Embryonic facial prominence (tissue), 1 donor: ENCODE measurements around the gene GIPC3.
A peak's percentile ranks its signal among the peaks of the same experiment; 100 is the strongest.
"Not testable (repeated sequence)": the region's sequence is repeated elsewhere in the genome, so short reads cannot be mapped to it uniquely, and the experiment has no call there.

ENCODE experiments used
- DNase-seq: peaks from one replicate; pipeline ENCODE4 v3.0.0-alpha.2; 2016; ENCODE audit errors: extremely low spot score

Gene GIPC3

GRCh38 chr19:3576696-3577443, 8.4 kb upstream of the GIPC3 start:
- DNase-seq = peak; percentile 59

DNA sequence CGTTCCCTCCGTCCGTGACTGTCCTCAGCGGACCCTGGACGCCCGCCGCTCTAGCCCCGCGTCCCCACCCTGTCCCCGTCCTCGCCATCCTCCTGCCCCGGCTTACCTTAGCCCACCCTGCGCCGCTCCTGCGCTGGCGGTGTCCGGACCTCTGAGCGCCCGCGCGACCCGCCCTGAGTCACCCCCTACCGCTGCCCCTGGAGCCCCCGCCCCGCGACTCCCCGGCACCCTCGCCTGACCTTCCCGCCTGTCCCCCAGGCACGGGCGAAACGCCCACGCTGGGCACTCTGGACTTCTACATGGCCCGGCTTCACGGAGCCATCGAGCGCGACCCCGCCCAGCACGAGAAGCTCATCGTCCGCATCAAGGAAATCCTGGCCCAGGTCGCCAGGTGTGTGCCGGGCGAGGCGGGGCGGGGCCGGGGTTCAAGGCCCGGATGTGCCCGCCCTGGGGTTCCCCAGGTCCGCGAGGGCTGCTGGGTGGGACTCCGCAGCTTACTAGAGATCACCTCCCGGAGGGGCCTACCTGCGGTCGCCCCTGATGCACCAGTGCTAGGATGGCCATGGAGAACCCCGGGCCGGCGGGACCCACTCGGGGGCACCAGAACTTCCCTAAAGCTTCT, 7.4 kb upstream of the GIPC3 start:
- DNase-seq = no peak

- DNase-seq = no peak
These were observed 6.9 kb upstream of the GIPC3 start for GRCh38 chr19:3578390-3578789.

DNA sequence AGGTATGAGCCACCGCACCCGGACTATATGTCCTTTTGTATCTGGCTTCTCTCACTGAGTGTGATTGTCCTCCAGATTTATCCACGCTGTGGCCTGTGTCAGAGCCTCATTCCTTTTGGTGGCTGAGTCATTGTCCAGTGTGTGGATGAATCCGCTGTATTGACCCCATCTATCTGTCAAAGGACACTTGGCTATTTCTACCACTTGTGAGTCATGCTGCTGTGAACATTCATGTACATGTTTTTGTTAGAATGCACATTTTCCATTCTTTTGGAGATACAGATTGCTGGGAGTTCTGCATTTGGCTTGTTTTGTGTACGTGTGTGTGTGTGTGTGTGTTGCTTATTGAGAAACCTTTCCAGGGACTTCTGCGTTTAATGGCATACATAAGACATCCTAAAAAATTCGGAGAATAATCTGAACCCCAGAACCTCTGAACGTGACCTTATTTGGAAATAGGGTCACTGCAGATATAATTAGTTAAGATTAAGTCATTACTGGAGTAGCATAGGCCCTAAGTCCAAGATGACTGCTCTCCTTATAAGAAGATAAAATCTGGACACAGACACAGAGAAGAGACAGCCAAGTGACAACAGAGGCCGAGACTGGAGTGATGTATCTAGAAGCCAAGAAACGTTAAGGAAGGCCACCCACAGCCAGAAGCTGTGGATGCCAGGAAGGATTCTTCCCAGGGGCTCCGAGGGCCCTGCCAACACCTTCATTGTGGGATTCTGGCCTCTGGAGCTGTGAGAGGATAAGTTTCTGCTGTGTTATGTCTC, 4.9 kb upstream of the GIPC3 start:
- no peak for DNase-seq

GRCh38 chr19:3581792-3582191, 3.5 kb upstream of the GIPC3 start:
- not testable (repeated sequence) for DNase-seq

GRCh38 chr19:3584036-3584802, 1.1 kb upstream of the GIPC3 start:
- DNase-seq = not testable (repeated sequence)

DNA sequence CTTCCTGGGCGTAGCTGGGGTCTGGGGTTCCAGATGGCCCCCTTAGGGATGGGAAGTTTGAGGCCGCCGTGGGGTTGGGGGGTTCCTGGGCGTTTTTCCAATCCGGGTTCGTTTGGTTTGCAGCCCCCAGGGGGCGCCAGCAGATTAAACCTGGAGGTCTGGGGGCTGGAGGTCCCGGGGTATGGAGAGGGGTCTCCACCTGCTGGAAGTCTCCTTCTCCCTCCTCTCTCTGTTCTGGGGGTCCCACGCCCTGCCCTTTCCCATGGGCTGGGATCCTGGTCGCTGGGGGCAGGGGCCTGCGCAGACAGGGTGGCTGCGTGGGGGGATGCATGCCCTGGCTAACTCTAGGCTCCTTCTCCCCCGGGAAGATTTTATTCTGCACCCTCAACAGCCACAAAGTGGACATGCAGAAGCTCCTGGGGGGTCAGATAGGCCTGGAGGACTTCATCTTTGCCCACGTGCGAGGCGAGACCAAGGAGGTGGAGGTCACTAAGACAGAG, 899 bp downstream of the GIPC3 start:
- no peak for DNase-seq

DNA sequence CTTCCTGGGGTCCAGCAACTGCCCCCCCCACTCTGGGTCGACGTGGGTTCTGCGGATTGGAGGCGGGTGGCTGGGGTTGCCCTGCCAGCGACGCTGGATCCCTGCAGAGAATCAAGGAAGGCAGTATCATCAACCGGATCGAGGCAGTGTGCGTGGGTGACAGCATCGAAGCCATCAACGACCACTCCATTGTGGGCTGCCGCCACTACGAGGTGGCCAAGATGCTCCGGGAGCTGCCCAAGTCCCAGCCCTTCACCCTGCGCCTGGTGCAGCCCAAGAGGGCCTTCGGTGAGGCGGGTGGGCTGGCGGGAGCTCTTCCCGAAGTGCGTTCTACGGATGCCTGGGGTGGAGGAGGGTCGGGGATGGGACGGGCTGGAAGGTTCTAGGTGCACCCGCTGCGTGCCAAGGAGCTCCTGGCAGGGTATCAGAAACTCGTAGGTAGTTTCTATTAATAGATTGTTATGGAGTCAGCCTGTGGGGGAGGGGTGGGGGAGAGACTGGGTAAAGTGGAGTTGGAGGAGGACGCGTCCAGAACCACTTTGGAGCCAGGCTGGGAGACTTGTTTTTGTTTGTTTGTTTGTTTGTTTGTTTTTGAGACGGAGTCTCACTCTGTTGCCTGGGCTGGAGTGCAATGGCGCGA, 1.5 kb downstream of the GIPC3 start:
- no peak for DNase-seq

GRCh38 chr19:3589439-3589838, 4.2 kb downstream of the GIPC3 start:
- no peak for DNase-seq

DNA sequence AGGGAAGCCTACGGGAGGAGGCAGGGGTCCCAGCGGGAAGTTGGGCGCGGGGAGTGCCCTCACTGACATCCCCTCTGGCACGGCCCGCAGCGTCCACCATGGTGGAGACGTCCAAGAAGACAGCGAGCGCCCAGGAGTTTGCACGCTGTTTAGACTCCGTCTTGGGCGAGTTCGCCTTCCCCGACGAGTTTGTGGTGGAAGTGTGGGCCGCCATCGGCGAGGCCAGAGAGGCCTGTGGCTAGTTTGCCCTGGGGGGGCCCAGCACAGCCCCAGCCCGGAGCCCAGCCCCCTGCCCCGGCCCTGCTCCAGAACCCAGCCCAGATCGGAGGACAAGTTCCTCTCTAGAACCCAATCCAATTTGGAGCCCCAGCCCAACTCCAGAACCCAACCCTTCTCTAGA, 4.7 kb downstream of the GIPC3 start:
- DNase-seq = no peak

- DNase-seq = no peak
These were observed 5.8 kb downstream of the GIPC3 start for GRCh38 chr19:3590991-3591659.

DNA sequence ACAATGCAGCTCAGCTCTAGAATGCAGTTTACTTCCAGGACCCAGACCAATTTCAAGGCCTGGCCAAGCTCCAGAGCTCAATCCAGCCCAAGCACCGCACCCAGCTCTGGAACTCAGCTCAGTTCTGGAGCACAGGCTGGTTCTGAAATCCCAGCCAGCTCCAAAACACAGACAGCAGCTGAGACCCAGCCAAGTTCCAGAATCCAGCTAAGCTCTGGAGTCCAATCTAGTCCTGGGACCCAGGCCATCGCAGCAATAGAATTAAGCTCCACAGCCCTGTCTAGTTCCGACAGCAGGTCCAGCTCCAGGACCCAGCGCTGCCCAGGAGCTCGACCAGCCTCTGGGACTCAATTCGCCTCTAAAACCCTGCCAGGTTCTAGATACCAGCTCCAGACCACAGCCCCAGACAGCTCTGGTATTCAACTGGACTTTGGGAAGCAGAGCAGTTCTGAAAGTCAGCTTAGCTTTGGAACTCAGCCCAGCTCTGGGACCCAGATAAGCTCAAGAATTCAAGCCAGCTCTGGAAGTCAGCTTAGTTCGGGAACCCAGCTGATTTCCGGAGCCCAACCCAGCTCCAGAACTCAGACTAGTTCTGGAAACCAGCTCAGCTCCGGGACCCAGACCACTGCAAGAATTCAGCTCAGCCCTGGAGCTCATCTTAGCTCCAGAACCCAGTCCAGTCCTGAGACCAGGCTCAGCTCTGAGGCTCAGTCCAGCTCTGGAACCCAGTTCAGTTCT, 6.8 kb downstream of the GIPC3 start:
- no peak for DNase-seq

DNA sequence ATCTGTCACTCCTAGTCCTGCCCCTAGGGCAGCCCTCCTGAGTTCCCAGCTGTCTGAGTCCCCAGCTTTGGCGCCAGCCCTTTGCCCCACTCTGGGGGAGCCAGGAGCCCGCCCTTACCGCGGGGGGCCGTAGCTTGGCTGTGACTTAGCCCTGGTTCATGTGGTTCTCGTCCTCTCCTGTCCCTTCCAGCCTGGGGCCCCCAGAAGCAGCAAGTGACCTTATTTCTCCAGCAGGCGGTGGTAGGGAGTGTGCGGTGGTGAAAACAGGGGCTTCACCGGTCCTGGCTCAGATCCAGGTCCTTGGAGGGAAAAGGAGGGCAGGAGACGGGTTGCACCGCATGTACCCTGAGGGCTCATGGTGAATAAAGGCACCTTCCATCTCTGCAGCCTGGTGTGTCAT, 7.9 kb downstream of the GIPC3 start:
- DNase-seq = no peak

DNA sequence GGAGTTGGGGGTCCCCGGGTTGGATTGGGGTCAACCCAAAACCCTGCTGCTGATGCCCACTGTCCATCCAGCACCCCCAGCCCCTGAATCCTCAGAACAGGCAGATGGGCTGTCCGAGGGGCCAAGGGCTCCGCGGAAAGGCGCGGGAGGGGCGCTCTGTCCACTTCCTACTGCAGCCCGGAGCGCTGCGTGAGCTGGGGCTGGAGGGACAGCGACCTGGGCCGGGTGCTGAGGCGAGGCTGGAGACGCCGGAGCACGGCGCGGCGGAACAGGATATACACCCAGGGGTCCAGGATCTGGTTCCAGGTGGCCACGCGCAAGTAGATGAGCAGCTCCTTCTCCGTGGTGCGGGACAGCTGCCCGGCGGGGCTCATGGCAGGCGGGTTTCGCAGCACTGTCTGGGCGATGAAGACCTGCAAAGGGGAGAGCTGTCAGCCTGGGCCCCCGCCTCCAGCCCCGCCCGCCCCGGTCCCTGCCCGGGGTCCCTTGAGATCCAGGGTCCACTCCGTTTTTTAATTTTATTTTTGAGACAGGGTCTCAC, 10.3 kb downstream of the GIPC3 start:
- DNase-seq = no peak

- no peak for DNase-seq
These were observed 14.5 kb downstream of the GIPC3 start for GRCh38 chr19:3599776-3600187.

DNA sequence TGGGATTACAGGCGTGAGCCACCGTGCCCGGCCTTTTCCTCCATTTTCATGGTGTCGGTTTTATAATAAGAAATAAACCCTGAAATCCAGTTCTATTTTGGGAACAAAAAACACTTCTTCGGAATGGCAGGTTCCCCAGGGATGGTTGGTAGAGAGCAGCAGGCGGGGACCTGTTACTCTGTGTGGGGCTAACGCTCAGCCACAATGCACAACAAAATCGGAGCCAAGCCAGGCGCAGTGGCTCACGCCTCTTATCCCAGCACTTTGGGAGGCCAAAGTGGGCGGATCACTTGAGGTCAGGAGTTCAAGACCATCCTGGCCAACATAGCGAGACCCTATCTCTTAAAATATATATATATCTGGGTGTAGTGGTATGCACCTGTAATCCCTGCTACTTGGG, 15.7 kb downstream of the GIPC3 start:
- no peak for DNase-seq

DNA sequence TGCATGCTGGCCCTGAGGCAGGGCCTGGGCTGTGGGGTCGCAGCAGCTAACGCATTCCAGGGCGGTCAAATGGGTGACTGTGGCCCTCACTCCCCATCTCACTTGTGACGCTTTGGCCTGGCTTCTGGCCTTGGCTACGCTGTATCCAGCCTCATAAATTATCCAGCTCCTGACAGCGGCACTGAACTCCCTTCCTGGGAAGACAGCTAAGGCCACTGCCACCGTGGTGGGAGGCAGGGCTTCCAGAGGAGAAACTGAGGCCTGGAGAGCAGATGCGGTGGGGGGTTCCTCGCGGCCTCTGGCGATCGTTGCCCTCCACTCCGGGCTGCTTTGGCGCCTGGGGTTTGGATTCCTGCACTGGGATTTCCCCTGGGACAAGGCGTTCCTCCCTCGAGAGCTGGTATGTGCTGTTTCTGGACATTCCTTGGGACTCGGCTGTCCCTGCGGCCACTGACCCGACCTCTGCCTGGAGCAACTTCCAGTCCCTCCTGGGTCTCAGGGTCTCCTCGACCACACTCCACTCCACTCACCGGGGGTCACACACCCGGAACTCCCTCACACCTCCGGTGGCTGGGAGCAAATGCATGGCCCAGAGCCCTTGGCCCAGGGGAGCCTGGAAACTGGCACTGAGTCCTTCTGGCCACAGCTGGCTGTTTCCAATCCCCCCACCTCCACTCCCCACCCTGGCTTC, 18.0 kb downstream of the GIPC3 start:
- DNase-seq = no peak

DNA sequence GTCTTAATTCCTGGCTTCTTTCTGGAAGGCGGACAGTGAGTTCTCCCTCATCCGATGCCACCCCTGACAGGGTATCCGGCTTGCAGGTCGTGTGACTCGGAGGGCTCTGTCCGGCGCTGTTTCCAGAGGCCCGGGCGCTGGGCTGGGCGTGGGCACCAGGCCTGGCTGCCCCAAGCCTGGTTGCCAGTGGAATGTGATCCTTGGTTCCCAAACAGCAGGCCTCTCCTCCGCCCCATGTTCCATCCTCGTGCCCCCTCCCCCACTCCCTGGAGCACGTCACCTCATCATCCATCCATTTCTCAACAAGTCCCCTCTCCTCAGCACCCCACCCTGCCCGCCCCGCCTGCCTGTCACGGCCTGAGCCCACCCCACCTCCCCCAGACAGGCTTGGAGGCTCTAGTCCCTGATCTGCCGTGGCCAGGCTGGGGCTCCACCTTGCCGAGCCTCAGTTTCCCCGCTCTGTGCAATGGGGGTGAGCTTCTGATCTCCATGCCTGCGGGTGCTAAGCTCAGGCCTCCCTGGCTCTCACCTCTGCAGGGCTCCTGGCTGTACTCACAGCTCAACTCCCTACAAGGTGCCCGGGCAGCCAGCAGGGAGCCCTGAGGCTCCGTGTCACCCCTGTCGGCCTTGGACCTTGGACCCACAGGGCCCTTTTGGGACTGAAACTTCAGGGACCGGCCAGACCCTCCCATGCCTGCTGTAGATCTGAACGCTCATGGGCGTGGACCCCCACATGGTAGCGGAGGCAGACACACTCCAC, 19.1 kb downstream of the GIPC3 start:
- DNase-seq = no peak

- no peak for DNase-seq
These were observed 19.7 kb downstream of the GIPC3 start for GRCh38 chr19:3604987-3605343.
